ENCODE results near the gene ETFA. TPM values are rescaled to one million over a fixed set of nuclear protein-coding genes. Genes with fewer than 3 reads are reported as not detected.

Gene ETFA
- total and polyA plus RNA-seq, 2 of the 8 experiments (the other 6 are each of a cell fraction or from before 2014, with no cell fraction given): 60.9 to 90.0 TPM

DNA sequence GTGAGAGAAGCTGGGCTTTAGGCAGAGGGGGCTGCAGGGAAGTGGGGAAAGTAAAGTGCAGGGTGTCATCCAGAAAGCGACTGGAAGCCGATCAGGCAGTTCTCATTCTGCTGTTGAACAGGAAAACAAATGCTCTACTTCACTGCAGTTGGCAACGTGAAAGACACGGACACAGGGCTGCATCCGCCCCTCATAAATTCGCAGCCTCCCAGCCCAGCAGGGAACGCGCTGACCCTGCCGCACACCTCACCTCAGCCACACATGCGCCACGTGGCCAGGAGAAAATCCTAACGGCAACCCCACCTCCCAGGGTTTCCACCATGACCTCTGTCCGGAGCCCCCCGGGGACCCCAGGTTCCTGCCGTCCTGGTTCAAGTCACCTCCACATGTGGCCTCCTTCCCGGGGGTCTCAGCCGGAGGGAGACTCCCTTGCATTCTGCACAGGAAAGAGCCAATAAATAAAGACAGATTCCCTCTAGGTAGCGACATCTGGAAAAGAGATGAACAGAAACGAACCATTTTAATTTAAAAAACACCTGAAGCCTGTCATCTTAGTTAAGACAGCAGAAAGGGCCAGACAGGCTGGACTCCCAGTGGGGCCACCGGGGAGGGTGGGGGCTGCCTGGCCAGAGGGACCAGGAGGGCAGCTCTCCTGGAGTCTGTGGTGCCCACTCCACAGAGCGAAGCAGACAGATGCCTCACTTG lies 132.8 kb downstream of the ETFA start:
- Histone ChIP-seq H2BK12ac (ENCODE audit: low read depth, low read length) (no peak overlapping the region), H3K79me1 (ENCODE audit: low read depth, low read length) (no peaks in the 10 kb centered on the region), H4K8ac (ENCODE audit: extremely low read depth, insufficient read depth, low read length) (no peak overlapping the region; the same call in 1 of the 2 replicates), H3K9ac (replicated peaks in 1 of 4; ENCODE audit: extremely low read depth in 1 of 4, low read depth in 3 of 4, low read length in 3 of 4) (no peak overlapping the region), H4K20me1 (replicated peaks in 1 of 2; ENCODE audit: control insufficient read depth in 1 of 2, insufficient read depth in 2 of 2, low read length in 2 of 2) (no peaks in the 10 kb centered on the region), H2BK120ac (replicated peaks; ENCODE audit: low read depth, low read length) (no peak overlapping the region), H3K27ac (ENCODE audit: low read depth, low read length) (no peak overlapping the region), H3K23ac (ENCODE audit: insufficient read length) (no peak overlapping the region), H4K5ac (ENCODE audit: insufficient read length, low read depth, low read length) (no peak overlapping the region), H2BK15ac (ENCODE audit: low read length) (no peak overlapping the region), H2AK5ac (ENCODE audit: low read depth, low read length) (no peak overlapping the region), H2AFZ (ENCODE audit: low read length) (no peak overlapping the region), H3K79me2 (ENCODE audit: control insufficient read depth in 1 of 2, insufficient read depth in 2 of 2, low read length in 2 of 2) (no peaks in the 10 kb centered on the region), H3K18ac (ENCODE audit: extremely low read depth, low read length) (no peak overlapping the region; the same call in 1 of the 2 replicates), H3K9me3 (ENCODE audit: insufficient read depth in 2 of 2, low read depth in 1 of 2, low read length in 1 of 2) (no peaks in the 10 kb centered on the region), H3K4me3 (ENCODE audit: extremely low read depth in 1 of 4, insufficient read depth in 2 of 4, low read depth in 3 of 4, low read length in 4 of 4) (no peak overlapping the region), H3K14ac (ENCODE audit: insufficient read length) (no peak overlapping the region), H3K4me1 (replicated peaks in 1 of 4; ENCODE audit: control insufficient read depth in 3 of 4, insufficient read depth in 4 of 4, low read length in 3 of 4) (0 out of 7 replicates have a peak, but pooled peaks cover 0 to 3% (median 0%) of the 10 kb centered on the region in 4 experiments), H3K23me2 (ENCODE audit: low read depth, low read length) (no peaks in the 10 kb centered on the region), H3K27me3 (replicated peaks in 1 of 4; ENCODE audit: control insufficient read depth in 3 of 4, extremely low read depth in 1 of 4, insufficient read depth in 3 of 4, low read length in 3 of 4) (no peaks in the 10 kb centered on the region; a peak in 1 of 7 replicates), H3K4me2 (ENCODE audit: insufficient read depth in 1 of 2, low read depth in 2 of 2, low read length in 2 of 2) (no peak overlapping the region), H3K4ac (replicated peaks; ENCODE audit: insufficient read length, low read depth, low read length) (no peak overlapping the region), H3K56ac (replicated peaks; ENCODE audit: insufficient read length, low read depth, low read length) (no peak overlapping the region), H4K91ac (replicated peaks; ENCODE audit: insufficient read length, low read length) (no peak overlapping the region), H2BK5ac (ENCODE audit: low read depth, low read length) (no peak overlapping the region), H3K36me3 (ENCODE audit: control insufficient read depth in 2 of 4, insufficient read depth in 4 of 4, low read length in 3 of 4) (no peaks in the 10 kb centered on the region), H2BK20ac (ENCODE audit: low read length) (no peak overlapping the region)
- ChIA-PET CTCF (ENCODE audit: partially characterized antibody) (interaction anchor here (1.0 to 4.5 kb wide), 6 partner anchors 8 to 40 kb away, joined by 3 to 23 read pairs (median 4); no protein-coding TSS in a partner anchor), POLR2A (ENCODE audit: partially characterized antibody) (no interaction called here)
- no peak for DNase-seq (ENCODE audit: low read depth in 1 of 2, low spot score in 2 of 2)
- FAIRE-seq: no peak
- WGBS, 2 experiments (ENCODE audit: extremely low coverage in 1 of 2, insufficient coverage in 1 of 2, insufficient read length in 1 of 2, insufficient replicate concordance in 2 of 2, low coverage in 1 of 2, low lambda C conversion rate in 2 of 2, missing lambda C conversion rate in 1 of 2): 84% methylated on average over 21 of the region's 21 CpGs; no CpG with 5 or more reads in 1 of the 2 experiments
- TF ChIP-seq CHD2 (IDR thresholded peaks at IDR 0.05; ENCODE audit: low read length) (no peak), RAD21 (IDR thresholded peaks at IDR 0.05 in 1 of 2, conservative IDR thresholded peaks at IDR 0.05 in 1 of 2; ENCODE audit: low read depth in 2 of 2, low read length in 2 of 2) (no peak), POU5F1 (IDR thresholded peaks at IDR 0.05; ENCODE audit: low read depth, low read length) (no peak), ASH2L (IDR thresholded peaks at IDR 0.05; ENCODE audit: low read length) (no peak), GABPA (IDR thresholded peaks at IDR 0.05; ENCODE audit: borderline replicate concordance, insufficient read depth, low read length) (no peak), POLR2AphosphoS5 (IDR thresholded peaks at IDR 0.05; ENCODE audit: low read depth, low read length) (no peak), CREB1 (IDR thresholded peaks at IDR 0.05) (no peak), BACH1 (IDR thresholded peaks at IDR 0.05; ENCODE audit: low read length) (no peak), JUND (IDR thresholded peaks at IDR 0.05; ENCODE audit: low read length) (no peak), NRF1 (IDR thresholded peaks at IDR 0.05; ENCODE audit: low read depth, low read length) (no peak), EGR1 (IDR thresholded peaks at IDR 0.05; ENCODE audit: borderline replicate concordance, low read depth, low read length) (no peak), PHF8 (conservative IDR thresholded peaks at IDR 0.05; ENCODE audit: low read depth, low read length) (no peak), MAFK (IDR thresholded peaks at IDR 0.05; ENCODE audit: low read depth, low read length) (no peak), TEAD4 (IDR thresholded peaks at IDR 0.05; ENCODE audit: low read depth, low read length) (no peak), CHD1 (IDR thresholded peaks at IDR 0.05; ENCODE audit: low read depth, low read length) (no peak)

All from H1 (cell line).